ENCODE data around the gene PSME2.

Gene PSME2

DNA sequence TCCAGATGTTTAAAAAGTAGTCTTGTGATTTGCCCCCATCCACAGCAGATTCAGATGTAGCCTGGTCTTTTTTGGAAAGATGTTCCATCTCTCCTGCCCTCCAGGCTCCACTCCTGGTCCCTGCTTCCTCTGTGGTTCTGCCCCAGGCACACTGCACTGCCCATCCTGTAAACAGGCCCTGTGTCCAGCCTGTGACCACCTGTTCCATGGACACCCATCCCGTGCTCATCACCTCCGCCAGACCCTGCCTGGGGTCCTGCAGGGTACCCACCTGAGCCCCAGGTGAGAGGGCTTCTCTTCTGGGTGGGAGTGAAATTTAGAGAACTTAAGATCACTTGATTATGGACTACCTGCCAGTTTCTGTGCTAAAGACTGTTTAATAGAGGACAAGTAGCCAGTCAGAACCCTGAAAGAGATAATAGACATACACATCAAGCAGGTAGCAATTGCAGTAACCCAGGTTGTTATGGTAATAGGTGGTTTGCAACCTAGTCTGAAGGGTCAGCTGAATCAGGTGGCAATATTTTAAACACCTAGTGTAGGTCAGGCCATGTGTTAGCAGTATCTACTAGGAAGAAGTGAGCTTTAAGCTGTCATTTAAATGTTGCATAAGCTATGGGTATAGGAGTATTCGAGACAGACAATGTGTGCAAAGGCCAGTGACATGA lies 3.0 kb upstream of the PSME2 start:
- Histone ChIP-seq H3K4me3 (ENCODE audit: low read depth in 1 of 2, low read length in 2 of 2) (no peak overlapping the region), H3K9me3 (ENCODE audit: low read length) (no peaks in the 10 kb centered on the region), H3K4me1 (ENCODE audit: insufficient read depth, low read length) (peaks cover 30% of the 10 kb centered on the region), H3K27ac (ENCODE audit: low read depth, low read length) (no peak overlapping the region), H3K36me3 (ENCODE audit: insufficient read depth, low read length) (peaks cover 35% of the 10 kb centered on the region), H3K9ac (ENCODE audit: low read length) (no peak overlapping the region), H3K27me3 (ENCODE audit: control insufficient read depth in 1 of 2, insufficient read depth in 2 of 2, low read length in 2 of 2) (no peaks in the 10 kb centered on the region)

DNA sequence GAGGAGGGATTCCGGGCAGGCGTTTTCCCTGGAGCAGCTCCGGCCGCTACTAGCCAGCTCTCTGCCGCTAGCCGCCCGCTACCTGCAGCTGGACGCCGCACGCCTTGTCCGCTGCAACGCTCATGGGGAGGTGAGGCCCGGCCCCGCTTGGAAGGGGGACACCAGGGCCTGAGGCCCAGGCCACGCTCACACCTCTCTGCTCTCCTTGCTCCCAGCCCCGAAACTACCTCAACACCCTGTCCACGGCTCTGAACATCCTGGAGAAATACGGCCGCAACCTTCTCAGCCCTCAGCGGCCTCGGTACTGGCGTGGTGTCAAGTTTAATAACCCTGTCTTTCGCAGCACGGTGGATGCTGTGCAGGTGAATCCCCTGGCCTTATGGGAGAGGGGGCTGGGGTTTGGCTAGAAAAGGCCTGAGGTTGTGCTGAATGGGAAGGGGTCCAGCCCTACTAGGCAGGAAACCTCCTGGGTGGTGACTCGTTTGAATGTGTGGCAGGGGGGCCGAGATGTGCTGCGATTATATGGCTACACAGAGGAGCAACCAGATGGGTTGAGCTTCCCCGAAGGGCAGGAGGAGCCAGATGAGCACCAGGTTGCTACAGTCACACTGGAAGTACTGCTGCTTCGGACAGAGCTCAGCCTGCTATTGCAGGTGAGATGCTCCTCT lies 1.5 kb upstream of the PSME2 start:
- H3K4me1 ChIP-seq (ENCODE audit: insufficient read depth, low read length), result peaks cover 30% of the 10 kb centered on the region
- no peaks in the 10 kb centered on the region for H3K27me3 ChIP-seq (ENCODE audit: control insufficient read depth in 1 of 2, insufficient read depth in 2 of 2, low read length in 2 of 2)
- peak overlapping the region; percentile 86 to 88 for H3K4me3 ChIP-seq (ENCODE audit: low read depth in 1 of 2, low read length in 2 of 2)
- peaks cover 48% of the 10 kb centered on the region for H3K36me3 ChIP-seq (ENCODE audit: insufficient read depth, low read length)
- no peaks in the 10 kb centered on the region for H3K9me3 ChIP-seq (ENCODE audit: low read length)
- peak overlapping the region; percentile 99 for H3K27ac ChIP-seq (ENCODE audit: low read depth, low read length)
- H3K9ac ChIP-seq (ENCODE audit: low read length), result peak overlapping the region; percentile 72

DNA sequence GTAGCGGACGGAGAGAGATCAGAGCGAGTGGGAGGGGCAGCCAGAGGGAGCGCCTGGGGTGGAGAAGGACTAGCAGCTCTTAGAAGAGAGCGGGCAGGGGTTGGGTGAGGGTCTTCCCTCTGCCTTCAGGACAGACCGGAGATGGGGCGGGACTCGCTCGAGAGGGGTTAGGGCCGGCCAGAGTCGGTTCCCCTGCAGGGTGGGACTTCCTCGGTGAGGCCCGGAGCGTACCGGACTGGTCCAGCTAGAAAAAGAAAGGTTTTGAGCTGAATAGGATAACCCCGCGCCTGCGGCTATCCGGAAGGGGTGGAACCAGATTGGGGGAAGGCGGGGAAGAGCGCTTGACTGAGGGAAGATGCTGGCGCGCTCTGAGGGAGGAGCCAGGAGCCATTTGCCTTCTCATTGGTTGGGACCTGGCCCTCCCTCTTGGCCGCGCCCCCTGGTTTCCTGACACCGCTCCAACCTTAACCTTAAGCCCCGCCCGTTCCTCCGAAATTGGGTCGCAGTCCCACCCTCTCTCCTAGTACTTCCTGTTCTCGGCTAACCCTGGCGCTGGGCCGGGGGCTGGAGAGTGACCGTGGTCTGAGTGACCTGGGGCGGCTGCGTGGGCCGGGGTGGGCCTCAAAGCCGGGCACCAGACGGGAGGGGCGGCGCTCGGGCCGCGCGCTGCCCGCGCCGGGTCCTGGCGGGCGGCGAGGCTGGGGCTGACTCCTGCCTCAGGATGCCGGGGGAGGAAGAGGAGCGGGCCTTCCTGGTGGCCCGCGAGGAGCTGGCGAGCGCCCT lies 759 bp upstream of the PSME2 start, which contains the start of gene RNF31:
Gene RNF31, plus strand, starts transcription at position 521 of the 783 bp plus-strand sequence. Its CDS starts 201 bp downstream, at position 722.
- H3K9me3 ChIP-seq (ENCODE audit: low read length), result no peaks in the 10 kb centered on the region
- H3K27ac ChIP-seq (ENCODE audit: low read depth, low read length), result peak within 1 kb of the TSS; percentile 99
- peaks cover 43% of the 10 kb centered on the region for H3K36me3 ChIP-seq (ENCODE audit: insufficient read depth, low read length)
- H3K27me3 ChIP-seq (ENCODE audit: control insufficient read depth in 1 of 2, insufficient read depth in 2 of 2, low read length in 2 of 2), result no peaks in the 10 kb centered on the region
- peak within 1 kb of the TSS; percentile 83 for H3K9ac ChIP-seq (ENCODE audit: low read length)
- H3K4me3 ChIP-seq (ENCODE audit: low read depth in 1 of 2, low read length in 2 of 2), result peak within 1 kb of the TSS; percentile 86 to 88
- H3K4me1 ChIP-seq (ENCODE audit: insufficient read depth, low read length), result peaks cover 32% of the 10 kb centered on the region

DNA sequence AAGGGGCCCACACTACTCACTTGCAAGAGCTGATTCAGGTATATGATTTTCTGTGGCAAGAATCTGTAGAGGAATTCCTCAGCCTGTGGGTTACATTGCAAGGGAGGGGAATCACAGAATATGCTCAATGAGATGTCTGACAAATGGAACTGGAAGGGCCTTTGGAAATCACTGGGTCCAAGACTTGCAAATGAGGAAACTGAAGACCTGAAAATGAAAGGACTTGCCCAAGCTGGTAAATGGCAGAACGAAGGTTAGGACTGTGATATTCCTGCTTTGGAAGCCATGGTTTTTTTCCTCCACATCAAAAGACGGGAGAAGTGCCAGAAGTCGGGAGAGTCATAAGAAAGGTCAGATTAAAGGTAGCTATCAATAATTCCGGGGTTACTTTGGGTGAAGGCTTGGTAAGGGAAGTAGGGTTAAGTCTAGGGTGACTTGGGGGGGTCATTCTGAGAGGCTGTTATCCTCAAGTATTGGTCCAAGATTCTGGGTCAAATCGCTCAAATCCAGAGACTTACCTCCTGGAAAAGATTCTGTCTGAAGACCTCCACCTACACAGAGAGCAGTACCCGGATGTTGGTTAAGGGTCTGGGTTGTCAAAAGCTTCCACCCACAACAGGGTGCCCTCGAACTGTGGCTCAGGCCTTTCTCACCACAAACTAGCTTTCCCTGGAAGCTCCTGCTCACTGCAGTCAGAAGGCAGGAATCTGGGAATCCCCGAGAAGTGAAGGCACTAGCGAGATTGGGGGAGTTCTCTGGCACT lies 539 bp downstream of the PSME2 start:
- Histone ChIP-seq H3K27me3 (ENCODE audit: control insufficient read depth in 1 of 2, insufficient read depth in 2 of 2, low read length in 2 of 2) (no peaks in the 10 kb centered on the region), H3K9me3 (ENCODE audit: low read length) (no peaks in the 10 kb centered on the region), H3K27ac (ENCODE audit: low read depth, low read length) (peak overlapping the region; percentile 99), H3K36me3 (ENCODE audit: insufficient read depth, low read length) (peaks cover 30% of the 10 kb centered on the region), H3K9ac (ENCODE audit: low read length) (peak overlapping the region; percentile 83), H3K4me1 (ENCODE audit: insufficient read depth, low read length) (peaks cover 36% of the 10 kb centered on the region), H3K4me3 (ENCODE audit: low read depth in 1 of 2, low read length in 2 of 2) (peak overlapping the region; percentile 14 to 88)

DNA sequence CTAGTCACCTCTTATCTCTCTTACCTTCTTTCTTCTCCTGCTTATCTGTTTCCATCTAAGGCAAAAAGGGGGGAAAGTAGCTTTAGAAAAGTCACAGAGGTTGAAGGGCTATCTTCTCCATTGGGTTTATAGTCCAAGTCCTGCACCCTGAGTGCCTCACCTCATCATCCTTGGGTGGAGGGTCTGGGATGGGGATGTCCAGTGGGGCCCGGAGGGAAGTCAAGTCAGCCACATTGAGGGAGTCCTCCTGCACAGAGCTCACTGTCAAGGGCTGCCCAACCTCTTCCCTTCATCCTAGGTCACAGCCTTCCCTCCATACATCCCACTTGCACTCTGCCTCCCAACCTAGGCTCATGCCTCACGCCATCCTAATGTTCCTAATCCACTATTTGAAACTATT lies 1.2 kb downstream of the PSME2 start:
- no peak overlapping the region for H3K27ac ChIP-seq (ENCODE audit: low read depth, low read length)
- H3K9me3 ChIP-seq (ENCODE audit: low read length), result no peaks in the 10 kb centered on the region
- H3K27me3 ChIP-seq (ENCODE audit: control insufficient read depth in 1 of 2, insufficient read depth in 2 of 2, low read length in 2 of 2), result no peaks in the 10 kb centered on the region
- peaks cover 36% of the 10 kb centered on the region for H3K4me1 ChIP-seq (ENCODE audit: insufficient read depth, low read length)
- peak overlapping the region in 1 of 2 donors; percentile 88 for H3K4me3 ChIP-seq (ENCODE audit: low read depth in 1 of 2, low read length in 2 of 2)
- H3K36me3 ChIP-seq (ENCODE audit: insufficient read depth, low read length), result peaks cover 25% of the 10 kb centered on the region
- H3K9ac ChIP-seq (ENCODE audit: low read length), result no peak overlapping the region

DNA sequence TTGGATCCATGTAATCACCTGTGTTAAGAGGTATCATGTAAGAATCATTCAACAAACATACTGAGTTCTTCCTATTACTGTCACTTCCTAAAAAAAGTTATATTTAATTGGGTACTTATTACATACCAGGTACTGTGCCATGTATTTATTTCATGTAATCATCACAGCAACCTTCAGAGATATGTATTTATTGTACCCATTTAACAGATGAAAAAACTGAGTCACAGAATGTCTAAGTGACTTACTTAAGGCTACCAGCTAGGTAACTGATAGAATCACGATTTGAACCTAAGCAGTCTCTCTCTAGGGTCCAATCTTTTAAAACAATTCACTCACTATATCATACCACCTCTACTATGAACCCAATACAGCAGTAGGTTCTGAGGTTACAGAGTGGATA lies 2.0 kb downstream of the PSME2 start:
- no peak overlapping the region for H3K27ac ChIP-seq (ENCODE audit: low read depth, low read length)
- peaks cover 33% of the 10 kb centered on the region for H3K4me1 ChIP-seq (ENCODE audit: insufficient read depth, low read length)
- H3K4me3 ChIP-seq (ENCODE audit: low read depth in 1 of 2, low read length in 2 of 2), result no peak overlapping the region
- H3K36me3 ChIP-seq (ENCODE audit: insufficient read depth, low read length), result peaks cover 22% of the 10 kb centered on the region
- no peaks in the 10 kb centered on the region for H3K9me3 ChIP-seq (ENCODE audit: low read length)
- H3K9ac ChIP-seq (ENCODE audit: low read length), result no peak overlapping the region
- H3K27me3 ChIP-seq (ENCODE audit: control insufficient read depth in 1 of 2, insufficient read depth in 2 of 2, low read length in 2 of 2), result no peaks in the 10 kb centered on the region

DNA sequence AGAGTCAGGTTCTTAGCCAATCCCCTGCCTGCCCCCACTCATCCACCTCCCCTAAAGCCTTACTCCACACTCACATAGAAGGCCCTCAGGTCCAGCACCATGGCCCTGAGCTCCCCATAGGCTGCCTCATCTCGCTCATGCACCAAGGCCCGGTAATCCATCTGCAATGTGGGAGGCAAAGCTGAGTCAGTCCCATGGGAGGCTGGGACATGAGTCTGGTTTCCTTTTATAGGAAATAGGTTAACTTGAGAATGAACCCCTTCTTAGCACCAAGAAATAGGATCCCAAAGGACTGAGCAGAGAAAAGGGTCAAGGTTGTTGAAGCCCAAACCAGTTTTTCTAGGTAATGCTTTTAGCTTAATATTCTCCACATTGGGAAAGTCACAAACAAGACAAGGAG lies 2.9 kb downstream of the PSME2 start:
- Histone ChIP-seq H3K27ac (ENCODE audit: low read depth, low read length) (no peak overlapping the region), H3K9ac (ENCODE audit: low read length) (no peak overlapping the region), H3K4me1 (ENCODE audit: insufficient read depth, low read length) (peaks cover 24% of the 10 kb centered on the region)

DNA sequence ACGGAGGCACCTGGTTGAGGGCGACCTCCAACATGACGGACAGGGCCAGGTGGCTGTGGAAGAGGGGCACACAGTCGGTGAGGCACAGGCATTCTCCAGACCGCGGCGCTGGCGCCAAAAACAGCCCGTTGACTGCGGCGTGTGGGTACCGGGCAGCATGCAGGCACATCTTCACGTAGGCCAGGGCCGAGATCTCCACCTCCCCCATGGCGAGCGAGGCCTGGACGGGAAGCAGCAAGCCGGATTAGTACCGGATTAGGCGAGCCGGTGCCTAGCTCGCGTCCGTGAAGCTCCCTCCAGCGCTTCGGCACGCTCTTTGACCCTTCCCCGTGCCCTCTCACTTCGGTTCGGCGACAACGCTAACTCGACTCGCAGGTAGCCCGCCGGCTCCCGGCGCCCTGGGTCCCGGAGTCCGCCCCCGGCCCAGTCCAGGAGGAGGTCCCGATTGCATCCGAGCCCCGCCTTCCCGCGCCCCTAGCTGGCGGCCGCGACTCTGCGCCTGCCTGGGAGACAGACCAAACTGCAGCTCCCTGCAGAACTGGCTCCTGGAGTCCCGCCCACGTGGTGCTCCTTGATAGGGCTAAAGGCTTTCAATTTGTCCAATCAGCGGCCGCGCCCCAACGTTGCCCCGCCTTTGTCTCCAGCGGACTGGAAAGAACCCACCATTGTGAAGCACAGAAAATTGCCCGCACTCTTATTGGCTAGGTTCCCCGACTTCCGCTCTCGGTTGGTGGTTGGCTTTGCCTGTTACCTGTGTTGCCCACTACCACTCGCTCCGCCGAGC lies 5.1 kb downstream of the PSME2 start, which contains the start of gene EMC9:
Gene EMC9, minus strand, starts transcription at position 495 of the 784 bp plus-strand sequence. Its CDS starts 287 bp downstream, at position 208.
- no peaks in the 10 kb centered on the region for H3K27me3 ChIP-seq (ENCODE audit: control insufficient read depth in 1 of 2, insufficient read depth in 2 of 2, low read length in 2 of 2)
- peak within 1 kb of the TSS; percentile 49 for H3K9ac ChIP-seq (ENCODE audit: low read length)
- H3K36me3 ChIP-seq (ENCODE audit: insufficient read depth, low read length), result peaks cover 40% of the 10 kb centered on the region
- peaks cover 28% of the 10 kb centered on the region for H3K4me1 ChIP-seq (ENCODE audit: insufficient read depth, low read length)
- no peaks in the 10 kb centered on the region for H3K9me3 ChIP-seq (ENCODE audit: low read length)
- H3K4me3 ChIP-seq (ENCODE audit: low read depth in 1 of 2, low read length in 2 of 2), result peak within 1 kb of the TSS; percentile 76 to 85
- peak within 1 kb of the TSS; percentile 96 for H3K27ac ChIP-seq (ENCODE audit: low read depth, low read length)

More for the DNA sequence above, 2.9 kb downstream of the PSME2 start:
- Histone ChIP-seq H3K27me3 (ENCODE audit: control insufficient read depth in 1 of 2, insufficient read depth in 2 of 2, low read length in 2 of 2) (no peaks in the 10 kb centered on the region), H3K9me3 (ENCODE audit: low read length) (no peaks in the 10 kb centered on the region), H3K36me3 (ENCODE audit: insufficient read depth, low read length) (peaks cover 26% of the 10 kb centered on the region), H3K4me3 (ENCODE audit: low read depth in 1 of 2, low read length in 2 of 2) (no peak overlapping the region)

DNA sequence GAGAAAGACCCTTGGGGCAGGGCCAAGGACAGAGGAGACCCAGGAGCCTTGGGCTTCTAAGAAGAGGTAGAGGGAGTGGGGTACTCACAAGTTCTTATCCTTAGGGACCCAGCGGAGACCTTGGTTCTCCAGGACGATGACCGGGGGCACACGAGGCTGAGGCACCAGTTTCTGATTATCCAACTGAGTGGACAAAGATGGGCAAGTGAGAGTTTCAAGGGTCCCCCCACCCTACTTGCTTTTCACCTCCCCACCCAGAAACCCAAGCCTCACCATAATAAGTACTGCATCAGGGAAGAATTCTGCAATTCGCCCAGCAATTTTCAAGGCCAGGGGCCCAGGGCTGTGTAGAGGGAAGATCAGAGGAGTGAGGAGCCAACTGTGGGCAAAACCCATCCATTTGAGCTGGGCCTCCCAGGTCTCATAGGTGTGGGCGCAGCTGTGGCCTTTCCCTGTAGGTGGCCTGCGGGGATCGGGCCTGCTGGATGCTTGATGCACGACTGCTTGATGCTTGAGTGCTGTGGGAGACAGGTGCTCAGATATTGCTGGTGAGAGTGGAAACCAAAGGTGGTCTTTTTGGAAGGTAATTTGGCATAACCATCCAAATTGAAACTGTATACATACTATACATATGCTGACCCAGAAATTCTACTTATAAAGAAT lies 7.0 kb downstream of the PSME2 start:
- no peaks in the 10 kb centered on the region for H3K9me3 ChIP-seq (ENCODE audit: low read length)
- H3K27me3 ChIP-seq (ENCODE audit: control insufficient read depth in 1 of 2, insufficient read depth in 2 of 2, low read length in 2 of 2), result no peaks in the 10 kb centered on the region
- peaks cover 40% of the 10 kb centered on the region for H3K36me3 ChIP-seq (ENCODE audit: insufficient read depth, low read length)
- peaks cover 23% of the 10 kb centered on the region for H3K4me1 ChIP-seq (ENCODE audit: insufficient read depth, low read length)
- H3K4me3 ChIP-seq (ENCODE audit: low read depth in 1 of 2, low read length in 2 of 2), result no peak overlapping the region
- H3K9ac ChIP-seq (ENCODE audit: low read length), result no peak overlapping the region
- no peak overlapping the region for H3K27ac ChIP-seq (ENCODE audit: low read depth, low read length)
